HG03378 (cell line): ENCODE data around the gene TMEM129.

ENCODE experiments used
- ATAC-seq: cut with Tn5 transposase; IDR thresholded peaks from one replicate; pipeline ENCODE4 v1.9.1; 2021; ENCODE audit warnings: mild to moderate bottlenecking, moderate library complexity; ENCODE audit not compliant: unreplicated experiment

TMEM129 gene

GRCh38 chr4:1745165-1745564 is 24.0 kb upstream of the TMEM129 start:
- ATAC-seq, result no peak

- no peak for ATAC-seq
Observed at GRCh38 chr4:1744552-1744951, 23.4 kb upstream of the TMEM129 start.

- ATAC-seq, result no peak
Observed at GRCh38 chr4:1743975-1744374, 22.9 kb upstream of the TMEM129 start.

- ATAC-seq, result no peak
Observed at GRCh38 chr4:1743551-1743950, 22.4 kb upstream of the TMEM129 start.

- no peak for ATAC-seq
Observed at GRCh38 chr4:1741208-1741607, 20.1 kb upstream of the TMEM129 start.

- ATAC-seq, result no peak
Observed at GRCh38 chr4:1740021-1740545, 19.0 kb upstream of the TMEM129 start.

- ATAC-seq, result no peak
Observed at GRCh38 chr4:1739358-1739757, 18.2 kb upstream of the TMEM129 start.

- ATAC-seq, result no peak
Observed at GRCh38 chr4:1738410-1738809, 17.3 kb upstream of the TMEM129 start.

GRCh38 chr4:1737666-1738065 is 16.5 kb upstream of the TMEM129 start:
- no peak for ATAC-seq

GRCh38 chr4:1736812-1737211 is 15.7 kb upstream of the TMEM129 start:
- no peak for ATAC-seq

GRCh38 chr4:1735215-1735614 is 14.1 kb upstream of the TMEM129 start:
- ATAC-seq, result no peak

GRCh38 chr4:1732911-1733310 is 11.8 kb upstream of the TMEM129 start:
- ATAC-seq, result no peak

GRCh38 chr4:1731180-1731579 is 10.1 kb upstream of the TMEM129 start:
- ATAC-seq, result no peak

- ATAC-seq, result no peak
Observed at GRCh38 chr4:1730532-1731135, 9.5 kb upstream of the TMEM129 start.

- no peak for ATAC-seq
Observed at GRCh38 chr4:1728061-1728980, 7.2 kb upstream of the TMEM129 start.

- ATAC-seq, result no peak
Observed at GRCh38 chr4:1727117-1728031, 6.3 kb upstream of the TMEM129 start.

GRCh38 chr4:1726146-1726934 is 5.2 kb upstream of the TMEM129 start:
- ATAC-seq, result no peak

GRCh38 chr4:1725521-1725920 is 4.4 kb upstream of the TMEM129 start:
- no peak for ATAC-seq

GRCh38 chr4:1723131-1723801 is 2.1 kb upstream of the TMEM129 start:
- ATAC-seq, result no peak
